Forelimb muscle (tissue), 1 donor: ENCODE results near the gene SUZ12. TPM values are rescaled to one million over a fixed set of nuclear protein-coding genes. Genes with fewer than 3 reads are reported as not detected.
"Not testable (repeated sequence)": the region's sequence is repeated elsewhere in the genome, so short reads cannot be mapped to it uniquely, and the experiment has no call there.

Experiments used
- DNase-seq: peaks from one replicate; pipeline ENCODE4 v3.0.0-alpha.2; 2013; ENCODE audit warnings: low read depth
- polyA plus RNA-seq: library from polyadenylated mRNA; unstranded; fragments of 120-200 nt; gene quantifications from one replicate; pipeline ENCODE4 v1.2.1, GENCODE V29; 2013; ENCODE audit not compliant: insufficient read length

SUZ12 gene
- polyA plus RNA-seq, 1 donor = 19.6 TPM

DNA sequence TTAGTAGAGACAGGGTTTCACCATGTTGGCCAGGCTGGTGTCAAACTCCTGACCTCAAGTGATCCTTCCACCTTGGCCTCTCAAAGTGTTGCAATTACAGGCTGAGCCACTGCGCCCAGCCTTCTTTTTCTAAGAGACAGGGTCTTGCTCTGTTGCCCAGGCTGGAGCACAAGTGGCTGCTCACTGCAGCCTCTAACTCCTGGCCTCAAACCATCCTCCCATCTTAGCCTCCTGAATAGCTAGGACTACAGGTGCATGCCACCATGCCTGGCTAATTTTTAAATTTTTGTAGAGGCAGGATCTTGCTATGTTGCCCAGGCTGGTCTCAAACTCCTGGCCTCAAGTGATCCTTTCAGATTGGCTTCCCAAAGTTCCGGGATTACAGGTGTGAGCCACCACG lies 15.1 kb downstream of the SUZ12 start:
- not testable (repeated sequence) for DNase-seq

DNA sequence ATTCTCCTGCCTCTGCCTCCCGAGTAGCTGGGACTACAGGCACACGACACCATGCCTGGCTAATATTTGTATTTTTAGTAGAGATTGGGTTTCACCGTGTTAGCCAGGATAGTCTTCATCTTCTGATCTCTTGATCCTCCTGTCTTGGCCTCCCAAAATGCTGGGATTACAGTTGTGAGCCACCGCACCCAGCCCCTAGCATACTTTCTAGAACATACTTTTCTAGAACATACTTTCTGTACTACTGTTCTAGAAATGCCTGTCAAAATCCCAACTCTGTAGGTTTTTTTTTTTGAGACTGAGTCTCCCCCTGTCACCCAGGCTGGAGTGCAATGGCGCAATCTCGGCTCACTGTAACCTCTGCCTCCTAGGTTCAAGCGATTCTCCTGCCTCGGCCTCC lies 27.3 kb downstream of the SUZ12 start:
- not testable (repeated sequence) for DNase-seq

DNA sequence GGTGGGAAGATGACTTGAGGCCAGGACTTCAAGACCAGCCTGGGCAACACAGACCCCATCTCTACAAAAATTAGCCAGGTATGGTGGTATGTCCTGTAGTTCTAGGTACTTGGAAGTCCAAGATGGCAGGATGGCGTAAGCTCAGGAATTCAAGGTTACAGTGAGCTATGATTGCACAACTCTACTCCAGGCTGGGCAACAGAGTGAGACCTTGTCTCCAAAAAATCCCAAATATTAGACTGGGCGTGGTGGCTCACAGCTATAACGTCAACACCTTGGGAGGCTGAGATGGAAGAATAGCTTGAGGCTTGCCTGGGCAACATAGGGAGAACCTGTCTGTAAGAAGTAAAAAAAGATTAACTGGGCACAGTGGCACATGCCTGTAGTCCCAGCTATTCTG lies 30.8 kb downstream of the SUZ12 start:
- no peak for DNase-seq

DNA sequence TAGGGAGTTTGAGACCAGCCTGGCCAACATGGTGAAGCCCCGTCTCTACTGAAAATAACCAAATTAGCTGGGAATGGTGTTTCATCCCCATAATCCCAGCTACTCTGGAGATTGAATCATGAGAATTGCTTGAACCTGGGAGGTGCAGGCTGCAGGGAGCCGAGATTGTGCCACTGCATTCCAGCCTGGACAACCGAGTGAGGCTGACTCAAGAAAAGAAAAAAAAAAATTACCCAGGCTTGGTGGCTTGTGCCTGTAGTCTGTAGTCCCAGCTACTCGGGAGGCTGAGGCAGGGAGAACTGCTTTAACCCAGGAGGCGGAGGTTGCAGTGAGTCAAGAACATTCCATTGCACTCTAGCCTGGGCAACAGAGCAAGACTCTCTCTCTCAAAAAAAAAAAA lies 33.6 kb downstream of the SUZ12 start:
- not testable (repeated sequence) for DNase-seq

DNA sequence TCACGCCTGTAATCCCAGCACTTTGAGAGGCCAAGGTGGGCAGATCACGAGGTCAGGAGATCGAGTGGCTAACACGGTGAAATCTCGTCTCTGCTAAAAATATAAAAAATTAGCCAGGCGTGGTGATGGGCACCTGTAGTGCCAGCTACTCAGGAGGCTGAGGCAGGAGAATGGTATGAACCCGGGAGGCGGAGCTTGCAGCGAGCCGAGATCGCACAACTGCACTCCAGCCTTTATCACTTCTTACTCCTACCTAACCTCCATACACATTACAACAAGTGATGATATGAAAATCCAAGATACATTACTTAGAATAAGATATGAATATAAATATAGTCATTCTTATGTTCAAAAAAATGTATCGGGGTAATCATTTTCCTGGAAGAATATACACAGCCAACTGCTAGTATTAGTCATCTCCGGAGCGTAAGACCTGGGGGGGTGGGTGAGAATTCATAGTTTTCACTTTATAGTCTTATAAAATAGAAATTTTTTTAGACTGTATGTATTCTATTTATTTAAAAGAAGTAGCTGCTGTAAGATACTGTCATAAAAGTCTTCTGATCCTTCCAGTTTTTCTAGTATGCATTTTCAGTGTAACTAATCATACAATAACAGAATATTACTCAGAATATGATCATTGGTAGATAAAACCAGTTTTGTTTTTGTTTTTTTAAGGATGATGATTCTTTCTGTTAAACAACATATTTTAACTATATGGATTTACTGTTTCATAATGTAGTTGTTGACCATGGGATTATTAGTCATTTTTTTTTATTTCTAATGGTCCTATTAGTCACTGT lies 37.7 kb downstream of the SUZ12 start:
- DNase-seq = not testable (repeated sequence)

DNA sequence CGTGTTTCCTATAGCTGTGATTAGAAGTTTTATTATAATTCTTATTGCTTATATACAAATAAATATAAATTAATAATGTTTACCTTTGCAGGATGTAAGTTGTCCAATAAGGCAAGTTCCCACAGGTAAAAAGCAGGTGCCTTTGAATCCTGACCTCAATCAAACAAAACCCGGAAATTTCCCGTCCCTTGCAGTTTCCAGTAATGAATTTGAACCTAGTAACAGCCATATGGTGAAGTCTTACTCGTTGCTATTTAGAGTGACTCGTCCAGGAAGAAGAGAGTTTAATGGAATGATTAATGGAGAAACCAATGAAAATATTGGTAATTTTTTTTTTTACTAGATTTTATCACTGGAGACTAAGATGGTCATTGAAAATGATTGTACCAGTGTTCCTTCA lies 38.6 kb downstream of the SUZ12 start:
- not testable (repeated sequence) for DNase-seq

DNA sequence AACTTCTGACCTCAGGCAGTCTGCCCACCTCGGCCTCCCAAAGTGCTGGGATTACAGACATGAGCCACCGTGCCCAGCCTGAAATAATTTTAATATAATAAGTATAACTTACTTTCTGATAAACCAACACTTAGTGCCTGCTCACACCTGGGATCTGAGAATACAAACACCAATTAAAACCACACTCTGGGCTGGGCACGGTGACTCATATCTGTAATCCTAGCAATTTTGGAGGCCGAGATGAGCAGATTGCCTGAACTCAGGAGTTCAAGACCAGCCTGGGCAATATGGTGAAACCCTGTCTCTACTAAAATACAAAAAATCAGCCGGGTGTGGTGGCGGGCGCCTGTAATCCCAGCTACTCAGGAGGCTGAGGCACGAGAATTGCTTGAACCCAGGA lies 55.0 kb downstream of the SUZ12 start:
- not testable (repeated sequence) for DNase-seq

DNA sequence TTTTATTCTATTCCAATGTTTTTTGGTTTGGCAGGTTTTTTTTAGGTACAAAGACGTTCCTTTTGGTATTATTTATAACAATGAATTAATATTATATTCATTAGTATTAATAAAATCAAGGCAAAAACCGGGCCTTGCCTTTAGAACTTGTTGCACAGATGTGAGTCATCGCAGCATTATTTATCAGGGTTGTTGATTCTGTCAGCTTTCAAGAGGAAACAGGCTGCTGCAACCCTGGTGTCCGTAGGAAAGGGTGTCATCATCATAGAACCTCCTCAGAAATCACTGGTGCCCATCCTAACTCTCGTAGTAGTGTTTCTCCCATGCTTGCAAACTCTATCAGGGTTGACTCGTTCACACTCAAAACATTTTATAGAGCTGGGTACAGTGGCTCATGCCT lies 60.2 kb downstream of the SUZ12 start:
- DNase-seq = no peak

DNA sequence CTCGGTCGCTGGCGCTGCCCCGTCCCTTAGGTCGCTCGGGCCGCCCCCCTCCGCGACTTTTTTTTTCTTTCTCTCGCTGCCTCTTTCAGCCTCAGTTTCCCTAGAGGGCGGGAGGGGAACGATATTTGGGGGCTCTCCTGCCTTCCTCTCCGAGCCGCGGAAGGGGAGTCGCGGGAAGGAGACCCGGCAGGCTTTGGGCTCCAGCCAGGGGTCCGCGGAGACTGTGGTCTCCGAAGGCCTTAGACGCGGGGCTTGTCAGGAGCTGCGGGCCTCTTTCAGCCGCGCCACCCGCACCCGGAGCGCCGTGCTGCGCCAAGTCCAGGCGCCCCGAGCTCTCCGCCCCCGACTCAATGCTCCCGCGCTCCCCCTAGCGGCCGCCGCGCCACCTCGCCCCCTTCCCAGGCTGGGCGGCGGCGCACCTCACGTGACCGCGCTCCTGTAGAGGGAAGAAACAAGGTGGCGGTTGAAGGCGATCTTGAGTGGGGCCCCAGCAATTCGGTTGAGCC lies 70.2 kb downstream of the SUZ12 start, which contains the start of gene LRRC37B:
Gene LRRC37B (plus strand): TSS at position 427 of the 506 bp plus-strand sequence. CDS start 14,010 bp downstream, outside the sequence.
- no peak for DNase-seq

DNA sequence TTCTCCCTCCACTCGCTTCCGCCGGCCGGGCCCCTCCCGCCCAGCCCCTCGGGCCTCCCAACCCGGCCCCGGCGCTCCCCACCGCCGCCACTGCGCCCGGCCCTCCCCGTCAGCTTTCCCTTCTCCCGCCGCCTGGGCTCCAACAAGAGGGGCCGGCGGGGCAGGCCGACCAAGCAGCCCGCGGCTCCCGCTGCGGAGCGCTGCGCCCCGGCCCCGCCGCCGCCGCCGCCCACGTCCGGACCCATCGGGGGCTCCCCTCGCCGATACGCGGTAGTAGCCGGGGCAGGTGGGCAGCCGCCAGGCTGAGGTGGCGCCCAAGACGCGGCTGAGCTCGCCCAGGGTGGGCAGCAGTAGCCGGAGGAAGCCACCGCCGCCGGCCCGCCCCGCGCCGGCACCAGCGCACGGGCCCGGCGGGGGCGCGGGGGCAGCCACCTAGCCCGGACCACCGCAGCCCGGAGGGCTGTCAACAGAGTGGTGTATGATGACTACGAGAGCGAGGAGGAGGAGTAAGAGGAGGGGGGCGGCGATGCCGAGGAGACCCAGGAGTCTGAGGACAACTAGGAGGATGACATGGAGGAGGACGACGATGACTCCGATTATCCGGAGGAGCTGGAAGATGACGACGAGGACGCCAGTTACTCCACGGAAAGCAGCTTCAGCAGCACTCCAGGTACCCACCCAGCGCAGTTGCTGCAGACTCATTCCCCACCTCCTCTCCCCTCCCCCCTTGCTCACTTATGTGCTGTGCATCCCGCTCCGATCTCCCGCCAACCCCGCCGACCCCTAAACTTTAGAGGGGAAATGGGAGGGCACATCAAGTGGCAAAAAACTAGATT lies 70.9 kb downstream of the SUZ12 start:
- no peak for DNase-seq

DNA sequence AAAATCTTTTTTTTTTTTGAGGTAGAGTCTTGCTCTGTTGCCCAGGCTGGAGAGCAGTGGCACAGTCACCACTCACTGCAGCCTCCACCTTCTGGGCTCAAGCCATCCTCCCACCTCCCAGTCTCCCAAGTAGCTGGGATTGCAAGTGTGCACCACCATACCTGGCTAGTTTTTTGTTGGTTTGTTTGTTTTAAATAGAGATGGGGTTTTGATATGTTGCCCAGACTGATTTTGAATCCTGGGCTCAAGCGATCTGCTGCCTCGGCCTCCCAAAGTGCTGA lies 72.4 kb downstream of the SUZ12 start:
- DNase-seq = no peak

DNA sequence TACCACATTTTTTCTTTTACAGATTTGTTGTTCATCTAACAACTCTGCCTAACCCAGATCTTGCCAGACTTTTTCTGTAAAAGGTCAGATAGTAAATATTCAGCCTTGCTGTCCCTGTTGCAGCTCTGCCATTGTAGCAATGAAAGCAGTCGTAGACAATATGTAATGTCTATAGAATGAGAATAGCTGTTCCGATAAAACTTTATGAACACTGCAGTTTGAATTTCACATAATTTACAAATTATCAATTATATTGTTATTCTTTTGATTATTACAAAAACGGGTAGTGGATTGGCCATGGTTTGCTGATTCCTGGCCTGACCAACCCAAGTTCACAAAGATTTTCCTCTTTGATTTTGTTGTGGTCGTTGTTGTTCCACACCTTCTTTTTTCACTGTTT lies 73.3 kb downstream of the SUZ12 start:
- DNase-seq = no peak

DNA sequence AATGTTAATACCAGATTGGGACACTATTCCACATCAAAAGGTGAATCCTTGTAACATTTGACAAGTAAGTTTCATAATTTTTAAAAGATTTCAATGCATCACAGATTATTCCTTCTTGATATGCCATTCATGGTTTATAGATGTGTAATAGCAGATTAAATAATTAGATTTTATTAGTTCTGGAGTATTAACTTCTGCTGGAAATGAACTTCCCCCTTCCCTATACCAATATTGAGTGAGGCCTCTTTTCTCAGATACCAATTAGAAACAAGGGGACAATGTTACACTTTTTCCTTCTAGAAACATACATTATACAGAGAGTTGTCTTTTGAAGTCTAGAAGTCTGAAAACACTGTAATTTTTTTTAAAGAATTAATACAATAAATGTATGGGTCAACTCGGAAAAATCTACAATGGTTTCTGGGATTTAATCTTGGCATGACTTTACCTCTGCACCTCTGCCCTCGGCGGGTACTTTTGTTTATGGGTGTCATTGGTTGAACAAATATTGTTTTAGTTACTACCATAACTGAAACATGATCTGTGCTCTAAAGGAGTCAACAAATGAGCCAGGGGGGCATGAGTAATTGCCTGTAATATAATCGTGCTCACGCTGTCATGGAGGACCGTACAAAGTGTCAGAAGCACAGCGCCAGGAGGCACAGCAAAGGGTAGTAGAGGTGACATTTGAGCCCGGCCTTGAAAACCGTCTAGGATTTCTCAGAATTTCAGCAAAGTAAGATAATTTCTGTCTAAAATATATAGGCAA lies 78.6 kb downstream of the SUZ12 start:
- no peak for DNase-seq

DNA sequence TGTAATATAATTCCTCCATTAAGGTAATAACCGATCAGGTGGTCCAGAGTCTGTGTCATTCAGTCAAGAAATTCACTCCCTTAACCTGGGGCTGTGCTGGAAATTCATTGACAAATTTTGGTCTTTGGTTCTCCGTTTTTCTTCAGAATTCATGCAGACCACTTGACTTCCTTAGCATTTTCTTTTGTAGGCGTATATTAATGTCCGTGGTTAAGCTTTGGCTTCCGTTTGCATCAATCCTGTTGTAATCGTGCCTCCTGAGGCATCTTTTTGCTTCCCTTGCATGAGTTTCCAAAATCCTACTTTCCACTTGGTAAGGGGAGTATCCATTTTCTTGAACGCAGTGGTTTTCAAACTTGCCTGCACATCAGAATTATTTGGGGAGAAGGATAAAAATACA lies 79.4 kb downstream of the SUZ12 start:
- no peak for DNase-seq

DNA sequence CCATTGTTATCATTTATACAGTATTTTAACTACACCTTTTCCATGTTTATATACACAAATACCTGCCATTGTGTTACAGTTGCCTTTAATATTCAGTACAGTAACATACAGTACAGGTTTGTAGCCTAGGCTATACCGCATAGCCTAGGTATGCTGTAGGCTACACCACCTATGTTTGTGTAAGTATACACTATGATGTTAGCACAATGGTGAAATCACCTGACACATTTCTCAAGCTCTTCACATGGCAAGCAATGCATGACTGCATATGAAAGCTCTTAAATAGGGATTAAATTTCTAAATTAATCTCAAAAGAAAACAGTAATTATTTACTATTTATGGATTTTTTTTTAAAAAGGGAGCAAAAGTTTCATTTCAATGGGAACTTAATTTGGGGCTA lies 82.4 kb downstream of the SUZ12 start:
- no peak for DNase-seq

DNA sequence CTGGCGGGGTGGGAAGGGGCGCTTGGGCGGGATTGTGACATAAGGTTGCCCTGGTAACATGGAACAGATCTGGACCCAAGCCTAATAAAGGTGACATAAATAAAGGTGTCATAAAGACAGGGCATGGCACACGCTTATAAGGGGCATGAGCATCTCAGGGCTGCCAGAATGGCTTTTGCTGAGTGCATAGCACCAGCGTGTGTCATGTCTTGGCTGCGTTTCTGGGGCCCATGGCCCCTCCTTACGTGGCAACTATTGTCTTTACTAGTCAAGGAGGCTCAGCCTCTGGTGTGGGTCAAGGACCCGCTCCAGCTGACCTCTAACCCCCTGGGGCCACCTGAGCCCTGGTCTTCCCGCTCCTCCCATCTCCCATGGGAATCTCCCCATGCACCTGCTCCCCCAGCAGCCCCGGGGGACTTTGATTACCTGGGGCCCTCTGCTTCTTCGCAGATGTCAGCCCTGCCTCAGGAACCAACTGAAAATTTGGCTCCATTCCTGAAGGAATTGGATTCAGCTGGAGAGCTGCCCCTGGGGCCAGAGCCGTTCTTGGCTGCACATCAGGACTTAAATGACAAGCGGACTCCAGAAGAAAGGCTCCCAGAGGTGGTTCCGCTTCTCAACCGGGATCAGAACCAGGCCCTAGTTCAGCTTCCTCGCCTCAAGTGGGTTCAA lies 84.3 kb downstream of the SUZ12 start:
- DNase-seq = no peak

DNA sequence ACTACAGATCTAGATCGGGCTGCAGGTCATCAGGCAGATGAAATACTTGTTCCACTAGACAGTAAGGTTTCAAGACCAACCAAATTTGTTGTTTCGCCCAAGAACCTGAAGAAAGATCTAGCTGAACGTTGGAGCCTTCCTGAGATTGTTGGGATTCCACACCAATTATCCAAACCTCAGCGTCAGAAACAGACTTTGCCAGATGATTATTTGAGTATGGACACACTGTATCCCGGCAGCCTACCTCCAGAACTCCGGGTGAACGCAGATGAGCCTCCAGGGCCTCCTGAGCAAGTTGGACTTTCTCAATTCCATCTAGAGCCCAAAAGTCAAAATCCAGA lies 84.8 kb downstream of the SUZ12 start:
- no peak for DNase-seq

DNA sequence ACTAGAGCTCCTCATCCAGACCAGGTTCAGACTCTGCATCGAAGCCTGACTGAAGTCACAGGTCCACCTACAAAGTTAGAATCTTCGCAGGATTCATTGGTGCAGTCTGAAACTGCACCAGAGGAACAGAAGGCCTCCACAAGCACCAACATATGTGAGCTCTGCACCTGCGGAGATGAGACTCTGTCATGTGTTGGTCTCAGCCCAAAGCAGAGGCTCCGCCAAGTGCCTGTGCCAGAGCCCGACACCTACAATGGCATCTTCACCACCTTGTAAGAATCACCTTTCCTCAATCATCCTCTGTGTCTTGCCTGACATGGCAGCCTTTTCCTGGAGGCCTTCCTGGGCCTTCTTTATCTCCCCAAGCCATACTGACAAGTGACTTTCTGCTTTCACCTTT lies 85.7 kb downstream of the SUZ12 start:
- DNase-seq = not testable (repeated sequence)

DNA sequence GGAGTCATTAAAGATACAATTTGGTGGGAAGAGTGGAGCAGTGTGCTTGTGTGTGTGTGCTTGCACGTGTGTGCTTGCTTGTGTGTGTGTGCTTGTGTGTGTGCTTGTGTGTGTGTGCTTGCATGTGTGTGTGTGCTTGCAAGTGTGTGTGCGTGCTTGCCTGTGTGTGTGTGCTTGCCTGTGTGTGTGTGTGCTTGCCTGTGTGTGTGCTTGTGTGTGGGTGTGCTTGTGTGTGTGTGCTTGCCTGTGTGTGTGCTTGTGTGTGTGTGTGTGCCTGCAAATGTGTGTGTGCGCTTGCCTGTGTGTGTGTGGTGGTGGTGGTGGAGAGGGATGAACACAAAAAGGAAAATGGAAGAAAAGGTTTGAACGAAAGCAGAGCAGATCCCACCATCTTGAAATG lies 90.5 kb downstream of the SUZ12 start:
- DNase-seq = not testable (repeated sequence)

DNA sequence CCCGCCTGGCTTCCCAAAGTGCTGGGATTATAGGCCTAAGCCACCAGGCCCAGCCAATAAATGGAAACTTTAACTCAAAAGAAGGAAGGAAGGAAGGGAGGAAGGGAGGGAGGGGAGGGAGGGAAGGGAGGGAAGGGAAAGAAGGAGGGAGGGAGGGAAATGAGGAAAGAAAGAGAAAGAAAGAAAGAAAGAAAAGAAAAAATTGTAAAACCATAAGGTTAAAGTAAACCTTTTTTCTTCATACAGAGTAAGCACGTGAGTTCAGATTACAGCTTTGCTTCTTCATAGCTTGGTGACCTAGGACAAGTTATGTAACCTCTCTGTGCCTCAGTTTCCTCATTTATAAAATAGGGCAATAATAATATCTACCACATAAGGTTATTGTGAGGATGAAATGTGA lies 96.4 kb downstream of the SUZ12 start:
- no peak for DNase-seq

DNA sequence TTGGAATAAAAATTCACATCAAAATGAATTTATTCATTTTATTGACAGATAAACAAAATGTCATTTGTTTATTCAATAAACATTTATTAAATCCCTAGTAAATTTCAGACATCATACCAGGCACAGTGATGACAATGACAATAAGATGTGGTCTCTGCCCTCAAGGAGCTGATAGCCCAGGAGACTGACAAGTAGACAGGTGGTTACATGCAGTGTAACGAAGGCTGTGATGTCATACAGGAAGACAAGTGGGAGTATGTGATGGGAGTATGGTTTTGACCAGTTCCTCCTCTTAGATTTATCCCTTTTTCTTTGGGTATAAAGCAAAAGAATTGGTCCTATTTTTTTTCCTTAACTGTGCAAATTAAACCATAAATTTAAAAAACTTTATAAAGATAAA lies 97.0 kb downstream of the SUZ12 start:
- not testable (repeated sequence) for DNase-seq

DNA sequence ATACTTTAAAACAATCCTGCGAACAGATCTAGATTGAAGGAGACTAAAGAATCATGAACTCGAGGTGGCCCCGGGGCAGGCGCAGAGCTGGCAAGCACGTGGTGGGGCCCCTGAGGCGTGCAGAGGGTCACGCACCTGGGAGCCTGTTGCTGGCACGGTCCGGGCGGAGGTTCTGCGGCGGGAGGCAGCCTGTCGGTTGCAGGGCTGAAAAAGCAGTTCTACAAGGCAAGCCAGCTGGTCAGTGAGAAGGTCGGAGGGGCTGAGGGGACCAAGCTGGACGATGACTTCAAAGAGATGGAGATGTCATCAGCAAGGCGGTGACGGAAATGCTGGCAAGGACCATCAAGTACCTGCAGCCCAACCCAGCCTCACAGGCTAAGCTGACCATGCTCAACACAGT lies 103.4 kb downstream of the SUZ12 start:
- DNase-seq = not testable (repeated sequence)
